H1 (cell line): ENCODE results near the gene INHA.

ENCODE experiments used
- KDM1A ChIP-seq: fragments of 200-600, 300-600 bp; sonication (generic); IDR thresholded peaks from 2 replicates; pipeline ENCODE4 v1.7.1; 2016; ENCODE audit warnings: mild to moderate bottlenecking, low read length, borderline replicate concordance
- SIN3A ChIP-seq, 2 experiments: IDR thresholded peaks in 1 of 2; conservative IDR thresholded peaks in 1 of 2; 2 replicates each; pipeline ENCODE4 v1.6.1; 2011 to 2012; ENCODE audit warnings: low read length in 2 of 2, improper control_type of control experiment in 1 of 2, low read depth in 1 of 2, mild to moderate bottlenecking in 1 of 2

DNA sequence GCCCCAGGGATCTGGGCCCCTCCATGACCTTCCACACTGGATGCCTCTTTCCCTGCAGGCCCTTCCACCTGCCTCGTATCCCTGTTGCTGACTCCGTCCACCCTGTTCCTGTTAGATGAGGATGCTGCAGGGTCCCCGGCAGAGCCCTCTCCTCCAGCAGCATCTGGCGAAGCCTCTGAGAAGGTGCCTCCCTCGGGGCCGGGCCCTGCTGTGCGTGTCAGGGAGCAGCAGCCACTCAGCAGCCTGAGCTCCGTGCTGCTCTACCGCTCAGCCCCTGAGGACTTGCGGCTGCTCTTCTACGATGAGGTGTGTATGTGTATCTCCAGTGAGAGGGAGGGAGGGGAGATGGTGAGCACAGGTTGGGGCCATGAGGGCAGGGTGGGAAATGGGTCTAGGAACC lies 42.9 kb downstream of the INHA start:
- TF ChIP-seq SIN3A (conservative IDR thresholded peaks at IDR 0.05 in 1 of 2, IDR thresholded peaks at IDR 0.05 in 1 of 2; ENCODE audit: low read depth in 1 of 2, low read length in 2 of 2) = no peak
- TF ChIP-seq KDM1A = no peak
